OCI-LY1 (cell line): ENCODE measurements around the gene BEAN1.

ENCODE experiments used
- H2AFZ ChIP-seq: fragments of 200-600 bp; sonication (generic), shearing (Covaris generic); 2 replicates; pipeline ENCODE4 v1.6.0; 2014; ENCODE audit warnings: antibody characterized with exemption, mild to moderate bottlenecking, low read length
- H3F3A ChIP-seq: fragments of 200-600 bp; sonication (generic), shearing (Covaris generic); 2 replicates; pipeline ENCODE4 v1.6.0; 2014; ENCODE audit warnings: mild to moderate bottlenecking, antibody characterized with exemption, low read length, moderate library complexity; ENCODE audit not compliant: insufficient read depth
- H3K27ac ChIP-seq: fragments of 200-600 bp; sonication (generic); 2 replicates; pipeline ENCODE4 v1.5.1; 2014; ENCODE audit warnings: low read length, mixed run types, mild to moderate bottlenecking, low read depth; ENCODE audit not compliant: poor library complexity, severe bottlenecking
- H3K27me3 ChIP-seq: fragments of 200-600 bp; sonication (generic); 2 replicates; pipeline ENCODE4 v1.6.0; 2014; ENCODE audit warnings: antibody characterized with exemption, mild to moderate bottlenecking, low read length, moderate library complexity; ENCODE audit not compliant: insufficient read depth
- H3K36me3 ChIP-seq: fragments of 200-600 bp; sonication (generic); 2 replicates; pipeline ENCODE4 v1.6.1; 2014; ENCODE audit warnings: mild to moderate bottlenecking, antibody characterized with exemption, low read length, moderate library complexity, mixed read lengths; ENCODE audit not compliant: insufficient read depth
- H3K4me1 ChIP-seq: fragments of 200-600 bp; sonication (generic); 2 replicates; pipeline ENCODE4 v1.5.1; 2014; ENCODE audit warnings: mild to moderate bottlenecking, low read length, moderate library complexity; ENCODE audit not compliant: insufficient read depth, severe bottlenecking
- H3K4me2 ChIP-seq: fragments of 200-600 bp; sonication (generic), shearing (Covaris generic); 2 replicates; pipeline ENCODE4 v1.6.1; 2014; ENCODE audit warnings: low read length
- H3K4me3 ChIP-seq: fragments of 200-600 bp; sonication (generic); 2 replicates; pipeline ENCODE4 v1.5.1; 2014; ENCODE audit warnings: low read length, low read depth, mild to moderate bottlenecking, mixed read lengths; ENCODE audit not compliant: poor library complexity, severe bottlenecking
- H3K79me2 ChIP-seq: fragments of 200-600 bp; shearing (Covaris generic); 2 replicates; pipeline ENCODE4 v1.6.1; 2016; ENCODE audit warnings: mixed run types, low read length, mixed read lengths; ENCODE audit not compliant: insufficient read depth
- H3K9ac ChIP-seq: fragments of 200-600 bp; sonication (generic), shearing (Covaris generic); 2 replicates; pipeline ENCODE4 v1.6.1; 2014; ENCODE audit warnings: mild to moderate bottlenecking, low read length, mixed read lengths
- H3K9me2 ChIP-seq: fragments of 200-600 bp; sonication (generic), shearing (Covaris generic); 2 replicates; pipeline ENCODE4 v1.6.1; 2014; ENCODE audit warnings: low read depth, mild to moderate bottlenecking, low read length, mixed read lengths
- H3K9me3 ChIP-seq: fragments of 200-600 bp; shearing (Covaris generic); 2 replicates; pipeline ENCODE4 v1.6.1; 2014; ENCODE audit warnings: low read length, mixed read lengths
- H4K20me1 ChIP-seq: fragments of 200-600 bp; sonication (generic), shearing (Covaris generic); 2 replicates; pipeline ENCODE4 v1.6.0; 2016; ENCODE audit warnings: mild to moderate bottlenecking, low read length; ENCODE audit not compliant: insufficient read depth
- EZH2 ChIP-seq: fragments of 200-600 bp; sonication (generic), shearing (Covaris generic); IDR thresholded peaks from 2 replicates; pipeline ENCODE4 v1.8.0; 2017; ENCODE audit warnings: borderline replicate concordance, mixed run types, mild to moderate bottlenecking, antibody characterized with exemption, low read length, moderate library complexity, mixed read lengths
- TF ChIP-seq, protein P1 (sequence below): fragments of 200-600 bp; sonication (generic), shearing (Covaris generic); IDR thresholded peaks from 2 replicates; pipeline ENCODE4 v1.5.1; 2017; ENCODE audit warnings: mild to moderate bottlenecking, antibody characterized with exemption, low read length, moderate library complexity, mixed read lengths

Gene BEAN1

DNA sequence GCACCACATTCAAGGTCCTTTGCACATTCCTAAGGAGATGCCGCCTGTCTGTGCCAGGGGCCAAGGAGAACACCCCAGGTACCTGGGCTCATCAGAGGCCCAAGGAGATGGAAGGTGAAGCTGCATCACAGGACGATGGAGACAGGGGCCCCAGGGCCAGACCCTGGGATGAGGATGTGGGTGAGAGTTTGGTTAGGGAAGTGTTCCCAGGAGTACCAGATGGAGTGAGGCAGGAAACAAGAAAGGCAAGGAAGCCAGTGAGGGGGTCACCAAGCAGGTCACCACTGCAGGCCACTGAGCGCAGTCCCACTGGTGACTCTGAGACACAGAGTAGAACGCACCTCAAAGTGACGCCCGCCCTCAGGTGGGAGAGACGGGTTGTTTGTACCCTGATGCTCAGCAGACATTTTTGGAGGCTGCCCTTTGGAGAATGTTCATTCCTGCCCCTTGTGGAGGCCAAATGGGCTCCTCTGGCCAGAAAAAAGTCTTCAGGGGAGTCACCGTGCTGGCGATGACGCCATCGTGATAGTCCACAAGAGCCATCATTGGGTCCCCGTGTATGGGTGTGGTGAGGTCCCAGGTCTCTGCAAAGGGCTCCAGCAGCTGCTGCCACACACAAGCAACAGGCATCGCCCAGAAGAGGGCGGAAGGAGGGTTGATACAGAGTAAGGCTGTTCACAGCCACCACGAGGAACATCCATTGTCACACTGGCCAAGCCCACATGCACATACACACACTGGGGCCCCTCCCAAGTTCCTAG, 57.5 kb downstream of the BEAN1 start:
- no peaks in the 10 kb centered on the region for H3K4me1 ChIP-seq

GRCh38 chr16:66485376-66485775, 58.3 kb downstream of the BEAN1 start:
- Histone ChIP-seq H3K9ac (no peak overlapping the region), H3K4me3 (no peak overlapping the region), H3K9me2 (no peaks in the 10 kb centered on the region), H3K4me1 (no peaks in the 10 kb centered on the region), H2AFZ (no peak overlapping the region), H3K79me2 (no peaks in the 10 kb centered on the region), H3K9me3 (no peaks in the 10 kb centered on the region), H4K20me1 (no peaks in the 10 kb centered on the region), H3K36me3 (no peaks in the 10 kb centered on the region), H3K27me3 (no peaks in the 10 kb centered on the region), H3F3A (no peaks in the 10 kb centered on the region), H3K4me2 (no peak overlapping the region), H3K27ac (no peak overlapping the region)
- TF ChIP-seq EZH2, result no peak
- TF ChIP-seq, protein P1, sequence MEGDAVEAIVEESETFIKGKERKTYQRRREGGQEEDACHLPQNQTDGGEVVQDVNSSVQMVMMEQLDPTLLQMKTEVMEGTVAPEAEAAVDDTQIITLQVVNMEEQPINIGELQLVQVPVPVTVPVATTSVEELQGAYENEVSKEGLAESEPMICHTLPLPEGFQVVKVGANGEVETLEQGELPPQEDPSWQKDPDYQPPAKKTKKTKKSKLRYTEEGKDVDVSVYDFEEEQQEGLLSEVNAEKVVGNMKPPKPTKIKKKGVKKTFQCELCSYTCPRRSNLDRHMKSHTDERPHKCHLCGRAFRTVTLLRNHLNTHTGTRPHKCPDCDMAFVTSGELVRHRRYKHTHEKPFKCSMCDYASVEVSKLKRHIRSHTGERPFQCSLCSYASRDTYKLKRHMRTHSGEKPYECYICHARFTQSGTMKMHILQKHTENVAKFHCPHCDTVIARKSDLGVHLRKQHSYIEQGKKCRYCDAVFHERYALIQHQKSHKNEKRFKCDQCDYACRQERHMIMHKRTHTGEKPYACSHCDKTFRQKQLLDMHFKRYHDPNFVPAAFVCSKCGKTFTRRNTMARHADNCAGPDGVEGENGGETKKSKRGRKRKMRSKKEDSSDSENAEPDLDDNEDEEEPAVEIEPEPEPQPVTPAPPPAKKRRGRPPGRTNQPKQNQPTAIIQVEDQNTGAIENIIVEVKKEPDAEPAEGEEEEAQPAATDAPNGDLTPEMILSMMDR, result no peak

More for the DNA sequence above, 57.5 kb downstream of the BEAN1 start:
- H3K27me3 ChIP-seq, result no peaks in the 10 kb centered on the region
- H3K4me3 ChIP-seq, result no peak overlapping the region
- no peak overlapping the region for H2AFZ ChIP-seq
- H3K36me3 ChIP-seq, result no peaks in the 10 kb centered on the region
- H3K9me3 ChIP-seq, result no peaks in the 10 kb centered on the region
- H3K27ac ChIP-seq, result no peak overlapping the region
- H3K4me2 ChIP-seq, result no peak overlapping the region
- H3K9me2 ChIP-seq, result no peaks in the 10 kb centered on the region
- no peaks in the 10 kb centered on the region for H3F3A ChIP-seq
- no peaks in the 10 kb centered on the region for H4K20me1 ChIP-seq
- TF ChIP-seq EZH2, result no peak
- TF ChIP-seq, protein P1, result peak; percentile 37; the same call in 1 of the 2 replicates
- no peak overlapping the region for H3K9ac ChIP-seq
- H3K79me2 ChIP-seq, result no peaks in the 10 kb centered on the region

DNA sequence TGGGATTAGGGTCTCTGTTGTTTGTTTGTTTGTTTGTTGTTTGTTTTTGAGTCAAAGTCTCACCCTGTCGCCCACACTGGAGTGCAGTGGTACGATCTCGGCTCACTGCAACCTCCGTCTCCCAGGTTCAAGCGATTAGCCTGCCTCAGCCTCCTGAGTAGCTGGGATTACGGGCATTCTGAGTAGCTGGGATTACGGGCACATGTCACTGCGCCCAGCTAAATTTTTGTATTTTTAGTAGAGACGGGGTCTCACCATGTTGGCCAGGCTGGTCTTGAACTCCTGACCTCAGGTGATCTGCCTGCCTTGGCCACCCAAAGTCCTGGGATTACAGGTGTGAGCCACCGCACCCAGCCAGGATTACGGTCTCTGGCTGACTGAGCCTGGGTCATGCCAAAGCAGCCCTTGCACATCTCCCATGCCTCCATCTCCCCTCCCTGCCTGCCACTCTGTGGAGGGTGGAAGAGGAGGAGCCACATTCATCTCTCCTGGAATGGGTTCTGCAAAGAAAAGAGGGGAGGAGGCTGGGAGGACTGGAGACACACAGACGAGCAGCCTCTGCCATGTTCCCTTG, 59.2 kb downstream of the BEAN1 start:
- Histone ChIP-seq H3K4me1 (no peaks in the 10 kb centered on the region), H3K27ac (no peak overlapping the region)

More for the DNA sequence above, 59.2 kb downstream of the BEAN1 start:
- no peak overlapping the region for H2AFZ ChIP-seq
- H3K79me2 ChIP-seq, result no peaks in the 10 kb centered on the region
- no peaks in the 10 kb centered on the region for H3K36me3 ChIP-seq
- no peak overlapping the region for H3K4me2 ChIP-seq
- H4K20me1 ChIP-seq, result no peaks in the 10 kb centered on the region
- H3F3A ChIP-seq, result no peaks in the 10 kb centered on the region
- no peaks in the 10 kb centered on the region for H3K9me3 ChIP-seq
- H3K9me2 ChIP-seq, result no peaks in the 10 kb centered on the region
- no peak overlapping the region for H3K4me3 ChIP-seq
- TF ChIP-seq EZH2, result no peak
- H3K27me3 ChIP-seq, result no peaks in the 10 kb centered on the region
- no peak overlapping the region for H3K9ac ChIP-seq
